Measurements from ENCODE around the gene PTGR2. TPM values are rescaled to one million over a fixed set of nuclear protein-coding genes. Genes with fewer than 3 reads are reported as not detected.

Gene PTGR2
- total RNA-seq, 1 experiment from 2014 or later = 6.7 TPM

DNA sequence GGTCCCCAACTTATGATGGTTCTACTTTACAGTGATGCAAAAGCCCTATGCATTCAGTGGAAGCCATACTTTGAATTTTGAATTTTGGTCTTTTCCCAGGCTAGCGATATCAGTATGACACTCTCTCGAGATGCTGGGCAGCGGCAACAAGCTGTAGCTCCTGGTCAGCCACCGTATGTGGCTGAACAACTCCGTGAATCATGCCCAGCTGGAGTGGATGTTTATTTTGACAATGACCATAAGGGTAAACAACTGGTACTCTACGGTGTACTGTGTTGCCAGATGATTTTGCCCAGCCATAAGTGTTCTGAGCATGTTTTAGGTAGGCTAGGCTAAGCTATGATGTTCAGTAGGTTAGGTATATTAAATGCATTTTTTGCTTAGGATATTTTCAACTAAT is 26.8 kb downstream of the PTGR2 start:
- H4K8ac ChIP-seq (replicated peaks; ENCODE audit: insufficient read length, low read depth, low read length) = no peak overlapping the region
- no peak overlapping the region for H3K4me3 Mint-ChIP-seq
- no peak for DNase-seq
- H3K4me2 ChIP-seq (ENCODE audit: insufficient read depth, insufficient read length, low read length) = no peak overlapping the region
- no peaks in the 10 kb centered on the region for H3K27me3 ChIP-seq (ENCODE audit: insufficient read depth, low read length)
- H2AK5ac ChIP-seq (ENCODE audit: insufficient read length, low read length) = no peak overlapping the region
- H3K4me1 ChIP-seq (ENCODE audit: insufficient read depth, low read length) = no peaks in the 10 kb centered on the region
- no peak overlapping the region for H3K27ac Mint-ChIP-seq
- H4K5ac ChIP-seq (ENCODE audit: insufficient read length, low read depth, low read length) = no peak overlapping the region
- TF ChIP-seq, protein P1, sequence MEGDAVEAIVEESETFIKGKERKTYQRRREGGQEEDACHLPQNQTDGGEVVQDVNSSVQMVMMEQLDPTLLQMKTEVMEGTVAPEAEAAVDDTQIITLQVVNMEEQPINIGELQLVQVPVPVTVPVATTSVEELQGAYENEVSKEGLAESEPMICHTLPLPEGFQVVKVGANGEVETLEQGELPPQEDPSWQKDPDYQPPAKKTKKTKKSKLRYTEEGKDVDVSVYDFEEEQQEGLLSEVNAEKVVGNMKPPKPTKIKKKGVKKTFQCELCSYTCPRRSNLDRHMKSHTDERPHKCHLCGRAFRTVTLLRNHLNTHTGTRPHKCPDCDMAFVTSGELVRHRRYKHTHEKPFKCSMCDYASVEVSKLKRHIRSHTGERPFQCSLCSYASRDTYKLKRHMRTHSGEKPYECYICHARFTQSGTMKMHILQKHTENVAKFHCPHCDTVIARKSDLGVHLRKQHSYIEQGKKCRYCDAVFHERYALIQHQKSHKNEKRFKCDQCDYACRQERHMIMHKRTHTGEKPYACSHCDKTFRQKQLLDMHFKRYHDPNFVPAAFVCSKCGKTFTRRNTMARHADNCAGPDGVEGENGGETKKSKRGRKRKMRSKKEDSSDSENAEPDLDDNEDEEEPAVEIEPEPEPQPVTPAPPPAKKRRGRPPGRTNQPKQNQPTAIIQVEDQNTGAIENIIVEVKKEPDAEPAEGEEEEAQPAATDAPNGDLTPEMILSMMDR (conservative IDR thresholded peaks at IDR 0.05) = no peak
- no peaks in the 10 kb centered on the region for H3K9me3 ChIP-seq (ENCODE audit: control insufficient read depth, low read depth, low read length)
- no peaks in the 10 kb centered on the region for H3K23me2 ChIP-seq (ENCODE audit: insufficient read length, low read depth, low read length, poor library complexity, severe bottlenecking)
- no peak overlapping the region for H4K91ac ChIP-seq (ENCODE audit: insufficient read length, low read depth, low read length)
- H3K36me3 Mint-ChIP-seq (ENCODE audit: insufficient read depth in 1 of 3, low read depth in 3 of 3) = peaks cover 2 to 9% (median 8%) of the 10 kb centered on the region in 3 experiments; a peak in 5 of 7 replicates
- H3K9ac ChIP-seq (ENCODE audit: extremely low read depth, insufficient read length, low read length) = no peak overlapping the region
- H2BK5ac ChIP-seq (ENCODE audit: insufficient read length, low read length) = no peak overlapping the region
- H4K20me1 ChIP-seq (ENCODE audit: control insufficient read depth, insufficient read depth, insufficient read length) = no peaks in the 10 kb centered on the region
- H3K14ac ChIP-seq (ENCODE audit: insufficient read depth, low read length) = no peak overlapping the region
- no peak overlapping the region for H3T11ph ChIP-seq (ENCODE audit: low read length)
- no peak overlapping the region for H3K56ac ChIP-seq (ENCODE audit: insufficient read length, low read depth, low read length)
- no CpG with 5 or more reads among the region's 6 CpGs for WGBS (ENCODE audit: extremely low coverage, insufficient read length, low lambda C conversion rate)
- no peaks in the 10 kb centered on the region for H3K79me1 ChIP-seq (ENCODE audit: insufficient read depth, low read depth, low read length, poor library complexity, severe bottlenecking)
- no peak overlapping the region for H2BK120ac ChIP-seq (ENCODE audit: low read depth, low read length, poor library complexity, severe bottlenecking)
- no peaks in the 10 kb centered on the region for H3K79me2 ChIP-seq (ENCODE audit: insufficient read depth, low read length)
- H3K4me1 Mint-ChIP-seq = no peaks in the 10 kb centered on the region
- no peak overlapping the region for H2BK20ac ChIP-seq (ENCODE audit: low read depth, low read length, poor library complexity, severe bottlenecking)
- no peak overlapping the region for H3K4ac ChIP-seq (ENCODE audit: low read depth, low read length)
- H2BK12ac ChIP-seq (ENCODE audit: insufficient read length, low read depth, low read length) = no peak overlapping the region
- H3K9me3 Mint-ChIP-seq = no peaks in the 10 kb centered on the region; a peak in 1 of 5 replicates
- H2AFZ ChIP-seq (ENCODE audit: low read length) = no peak overlapping the region
- H2BK15ac ChIP-seq (ENCODE audit: low read depth, low read length) = no peak overlapping the region
- H3K27me3 Mint-ChIP-seq (ENCODE audit: low read depth) = no peaks in the 10 kb centered on the region
- no peak overlapping the region for H3K27ac ChIP-seq (ENCODE audit: insufficient read length, low read depth, low read length)
- H3K18ac ChIP-seq (ENCODE audit: insufficient read length, low read depth, low read length) = no peak overlapping the region
- H3K23ac ChIP-seq (ENCODE audit: insufficient read length, low read depth, low read length) = no peak overlapping the region
